NCI-H526 (cell line): ENCODE results near the gene WNT4.

Source experiments
- DNase-seq, 2 experiments: peaks; one replicate each; lab custom pipeline; 2025; lab: John Stamatoyannopoulos, UW

WNT4 gene

DNA sequence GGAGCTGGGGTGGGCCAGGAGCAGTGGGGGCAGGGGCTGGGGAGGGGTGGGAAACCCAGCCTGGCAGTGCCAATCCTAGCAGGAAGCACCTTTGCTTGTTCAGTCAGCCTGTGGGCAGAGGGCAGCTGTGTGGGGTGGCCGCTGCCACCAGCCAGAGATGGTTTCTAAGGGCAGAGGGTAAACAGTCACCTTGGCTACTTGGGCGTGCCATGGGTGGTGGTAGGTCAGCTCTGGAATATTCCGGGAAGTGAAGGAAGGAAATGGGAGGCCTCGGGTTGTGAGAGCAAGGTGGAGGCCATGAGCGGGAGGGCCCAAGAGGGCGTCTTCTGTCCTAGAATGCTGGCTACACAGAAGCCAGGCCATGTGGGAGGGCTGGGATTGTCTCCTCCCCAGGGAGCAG is 20.7 kb upstream of the WNT4 start:
- DNase-seq = no peak

DNA sequence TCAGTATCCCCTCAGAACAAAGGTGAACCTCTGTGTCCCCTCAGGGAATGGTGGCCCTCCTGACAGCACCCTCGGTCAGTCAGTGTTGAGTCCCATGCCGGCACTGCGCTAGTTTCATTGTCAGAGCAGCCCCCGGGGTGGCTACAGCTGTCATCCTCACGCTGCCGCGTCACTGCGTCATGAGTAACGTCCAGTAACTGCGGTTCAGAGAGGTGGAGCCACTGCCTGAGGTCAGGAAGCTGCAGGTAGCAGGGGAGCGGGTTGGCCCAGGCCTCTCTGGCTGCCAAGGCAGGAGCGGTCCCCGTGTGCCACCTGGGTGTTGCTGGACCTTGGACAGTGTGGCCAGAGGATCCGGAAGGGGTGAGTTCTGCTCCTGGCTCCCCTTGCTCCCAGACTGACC is 20.2 kb upstream of the WNT4 start:
- DNase-seq = no peak

DNA sequence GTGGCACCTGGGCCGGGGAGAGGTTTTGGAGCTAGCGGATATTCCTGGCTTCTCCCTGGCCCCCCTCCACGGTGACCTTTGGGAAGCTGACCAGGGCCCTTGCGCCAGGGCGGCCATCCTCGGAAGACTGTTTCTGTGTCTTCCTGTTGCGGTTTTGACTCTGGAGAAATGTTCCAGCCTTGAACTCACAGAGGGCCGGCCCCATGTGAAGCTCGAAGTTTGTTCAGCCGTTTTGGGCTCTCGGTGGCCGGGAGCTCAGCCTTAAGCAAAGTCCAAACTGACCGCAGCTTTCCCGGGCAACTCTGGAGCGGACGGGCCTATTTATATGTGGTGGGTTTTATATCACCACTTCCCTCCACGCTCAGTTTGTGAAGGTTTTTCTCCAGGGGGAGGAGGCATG is 17.0 kb upstream of the WNT4 start:
- no peak for DNase-seq

DNA sequence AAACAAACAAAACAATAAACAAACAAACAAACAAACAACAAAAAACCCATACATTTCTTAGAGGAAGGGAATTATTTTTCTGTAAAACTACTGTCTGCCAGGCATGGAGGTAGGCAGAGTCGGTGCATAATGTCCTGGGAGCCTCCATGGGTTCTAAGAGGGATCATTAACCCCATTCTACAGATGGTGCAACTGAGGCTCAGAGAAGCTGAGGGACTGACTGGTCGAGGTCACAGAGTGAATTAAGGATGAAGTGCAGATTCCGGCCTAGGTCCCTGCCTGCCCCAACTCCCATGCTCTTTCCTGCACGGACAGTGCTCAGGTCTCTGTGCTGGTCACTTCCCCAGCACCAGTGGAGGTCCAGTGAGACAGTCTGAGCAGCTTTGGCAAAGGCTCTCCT is 15.8 kb upstream of the WNT4 start:
- no peak for DNase-seq

DNA sequence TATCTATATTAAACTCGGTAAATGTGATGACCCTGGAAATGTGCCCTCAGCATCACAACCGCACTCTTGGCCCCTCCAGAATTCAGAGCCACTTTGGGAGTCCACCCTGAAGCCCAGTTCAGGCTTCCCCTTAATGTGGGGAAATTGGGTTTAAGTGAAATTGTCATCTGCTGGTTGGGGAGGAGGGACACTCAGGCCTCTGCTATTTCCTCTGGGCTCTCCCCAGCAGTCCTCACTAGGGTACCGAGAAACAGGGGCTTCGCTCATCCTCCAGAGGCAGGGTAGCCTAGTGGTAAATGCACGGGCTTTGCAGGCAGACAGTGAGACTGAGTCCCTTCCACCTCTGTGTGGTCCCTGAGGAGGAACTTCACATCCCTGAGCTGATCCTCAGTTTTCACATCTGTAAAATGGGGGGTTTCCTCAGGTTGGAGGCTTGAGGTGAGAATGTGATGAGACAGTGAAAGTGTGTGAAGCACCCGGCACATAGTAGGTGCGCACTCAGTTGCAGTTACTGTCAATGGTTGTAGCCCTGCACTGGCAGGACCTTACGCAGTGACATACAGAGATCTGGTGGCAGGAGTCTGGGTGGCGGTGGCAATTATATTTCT is 14.6 kb upstream of the WNT4 start:
- no peak for DNase-seq

DNA sequence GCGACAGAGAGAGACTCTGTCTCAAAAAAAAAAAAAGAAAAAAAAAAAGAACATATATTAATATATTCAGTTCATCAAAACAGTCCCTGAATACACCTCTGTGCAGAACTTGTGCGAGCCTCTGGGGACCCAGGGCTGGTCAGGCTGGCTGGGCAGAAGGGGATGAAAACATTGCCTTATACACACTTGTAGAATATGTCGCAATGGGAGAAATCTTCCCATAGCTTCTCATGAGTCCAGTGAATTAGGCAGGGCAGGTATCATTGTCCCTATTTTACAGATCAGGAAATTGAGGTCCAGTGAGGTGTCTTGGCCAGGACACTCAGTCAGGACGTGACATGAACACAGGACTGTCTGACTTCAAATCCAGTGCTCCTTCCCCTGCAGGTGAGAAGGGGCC is 12.6 kb upstream of the WNT4 start:
- no peak for DNase-seq

DNA sequence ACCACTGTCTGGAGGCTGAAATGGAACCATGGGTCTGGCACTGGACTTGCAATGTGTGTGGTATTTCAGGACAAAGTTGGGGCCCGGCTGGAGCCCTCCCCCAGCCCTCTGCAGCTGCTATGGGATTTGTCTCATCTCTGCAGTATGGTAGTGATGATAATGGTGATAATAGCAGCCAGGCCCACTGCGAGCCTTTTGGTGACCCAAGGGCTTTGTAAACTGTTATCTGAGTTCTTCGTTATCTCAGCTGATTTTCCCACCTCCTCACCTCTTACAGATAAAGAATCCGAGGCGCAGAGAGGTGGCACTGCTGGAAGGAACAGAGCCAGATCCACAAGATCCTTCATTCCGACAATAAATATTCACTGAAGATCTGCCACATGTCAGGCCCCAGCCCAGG is 11.7 kb upstream of the WNT4 start:
- no peak for DNase-seq

DNA sequence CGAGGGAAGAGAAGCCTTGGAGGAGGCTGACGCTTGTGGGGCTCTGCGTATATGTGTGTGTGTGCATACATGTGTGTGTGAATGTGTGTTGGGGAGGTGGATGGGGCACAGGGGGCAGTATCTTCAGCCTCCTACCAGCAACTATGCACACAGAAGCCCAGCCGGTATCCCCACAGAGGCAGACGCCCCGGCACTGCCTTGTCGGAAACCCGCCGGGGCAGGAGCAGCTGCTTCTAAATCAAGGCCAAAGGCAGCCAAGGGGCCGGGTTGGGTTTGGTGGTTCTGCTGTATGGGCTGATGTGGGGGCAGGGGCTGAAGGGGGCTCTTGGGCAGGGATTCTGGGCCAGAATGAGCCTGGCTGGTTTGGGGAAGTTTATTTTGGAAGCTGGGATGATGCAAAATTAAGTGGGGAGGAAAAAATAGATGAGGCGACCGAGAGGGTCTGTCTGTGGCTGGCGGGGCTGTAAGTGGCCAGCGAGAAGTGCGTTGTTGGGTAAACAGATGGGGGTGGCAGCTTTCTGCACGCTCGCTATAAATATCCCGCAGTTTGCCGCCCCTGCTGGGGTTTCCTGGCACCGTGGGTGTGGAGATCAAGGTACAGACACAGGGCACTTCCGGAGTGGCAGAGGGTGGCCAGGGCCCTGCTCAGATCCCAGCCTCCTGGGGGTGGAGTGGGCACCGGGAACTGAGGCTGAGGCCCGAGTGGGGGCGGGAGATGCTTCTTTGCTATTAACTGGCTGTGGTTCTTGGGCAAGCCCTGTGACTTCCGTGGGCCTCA is 11.0 kb upstream of the WNT4 start:
- DNase-seq = no peak

DNA sequence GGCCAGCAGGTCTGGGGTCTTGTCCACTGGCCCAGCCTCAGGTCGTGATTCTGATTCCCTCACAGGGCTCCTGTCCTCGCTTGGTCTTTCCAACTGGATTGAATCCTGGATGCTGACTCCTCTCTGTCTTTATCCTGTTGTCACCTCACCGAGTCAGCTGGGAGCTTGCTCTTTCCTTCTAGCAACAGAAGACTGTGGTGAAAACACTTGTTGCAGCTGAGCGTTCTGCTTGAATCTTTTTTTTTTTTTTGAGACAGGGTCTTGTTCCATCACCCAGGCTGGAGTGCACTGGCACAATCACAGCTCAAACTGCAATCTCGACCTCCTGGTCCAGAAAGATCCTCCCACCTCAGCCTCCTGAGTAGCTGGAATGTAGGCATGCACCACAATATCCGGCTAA is 8.0 kb upstream of the WNT4 start:
- no peak for DNase-seq

DNA sequence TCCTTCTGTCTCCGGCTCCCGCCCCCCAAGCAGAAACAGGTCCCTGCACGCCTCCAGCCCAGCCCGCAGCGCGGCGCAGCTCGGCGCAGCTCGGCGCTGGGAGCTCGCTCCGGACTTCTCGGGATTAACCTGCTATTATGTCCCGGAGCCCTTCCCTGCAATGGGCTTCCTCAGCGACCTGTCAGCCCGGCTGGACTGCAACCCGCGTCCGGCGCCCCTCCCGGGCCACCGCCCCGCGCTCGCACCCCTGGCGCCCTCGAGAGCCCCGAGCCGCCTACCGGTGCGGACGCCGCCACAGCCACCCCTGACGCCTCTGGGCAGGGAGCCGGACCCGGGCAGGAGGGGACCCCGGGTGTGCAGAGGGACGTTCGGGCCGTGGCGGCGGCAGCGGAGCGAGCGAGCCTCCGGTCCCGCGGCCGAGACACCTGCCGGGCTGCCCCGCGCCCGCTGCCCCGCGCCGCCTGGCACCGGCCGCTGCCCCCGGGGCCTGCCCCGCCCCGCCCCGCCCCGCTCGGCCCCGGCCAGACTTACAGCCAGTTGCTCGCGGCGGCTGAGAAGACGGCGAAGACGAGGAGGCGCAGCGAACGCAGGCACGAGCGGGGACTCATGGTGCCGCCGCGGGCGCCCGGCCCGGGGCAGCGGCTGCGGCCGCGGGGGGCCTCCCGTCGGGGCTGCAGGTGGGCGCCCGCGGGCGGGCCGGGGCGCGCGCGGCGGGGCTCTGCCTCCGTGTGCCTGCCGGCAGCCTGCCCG is 407 bp downstream of the WNT4 start:
- DNase-seq = peak in 1 of 2 experiments; percentile 48

DNA sequence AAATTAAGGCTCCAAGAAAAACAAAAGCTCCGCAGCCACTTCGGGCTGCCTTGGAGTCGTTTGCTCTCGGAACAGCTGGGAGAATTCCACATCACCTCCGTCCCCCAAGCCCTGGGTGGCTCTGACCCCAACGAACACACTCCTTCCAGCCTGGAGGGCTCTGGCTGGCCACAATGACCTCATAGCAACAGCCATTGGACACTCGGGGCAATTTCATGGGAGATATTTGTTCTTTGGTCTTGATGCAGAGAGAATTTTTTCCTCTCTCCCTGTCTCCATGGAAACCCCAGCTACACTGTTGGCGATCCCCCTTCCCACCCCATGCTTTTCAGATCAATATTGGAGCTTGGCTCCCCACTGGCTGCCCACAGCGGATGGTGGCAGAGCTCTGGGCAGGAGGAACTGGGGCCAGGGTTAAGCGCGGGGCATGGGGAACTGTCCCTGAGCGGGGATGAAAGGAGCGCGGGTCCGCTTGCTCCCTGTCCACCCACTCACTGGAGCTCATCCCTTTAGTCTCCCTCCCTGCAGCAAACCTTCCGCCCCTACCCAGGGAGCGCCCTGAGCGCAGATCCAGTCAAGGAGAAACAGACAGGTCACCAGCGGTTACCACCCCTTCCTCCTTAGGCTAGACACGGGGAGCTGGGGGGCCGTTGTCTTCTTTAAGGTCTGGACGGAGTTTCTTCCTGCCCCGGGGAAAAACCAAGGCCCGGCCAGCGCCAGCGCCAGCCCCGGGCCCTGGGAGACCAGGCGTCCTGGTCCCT is 1.2 kb downstream of the WNT4 start:
- no peak for DNase-seq

DNA sequence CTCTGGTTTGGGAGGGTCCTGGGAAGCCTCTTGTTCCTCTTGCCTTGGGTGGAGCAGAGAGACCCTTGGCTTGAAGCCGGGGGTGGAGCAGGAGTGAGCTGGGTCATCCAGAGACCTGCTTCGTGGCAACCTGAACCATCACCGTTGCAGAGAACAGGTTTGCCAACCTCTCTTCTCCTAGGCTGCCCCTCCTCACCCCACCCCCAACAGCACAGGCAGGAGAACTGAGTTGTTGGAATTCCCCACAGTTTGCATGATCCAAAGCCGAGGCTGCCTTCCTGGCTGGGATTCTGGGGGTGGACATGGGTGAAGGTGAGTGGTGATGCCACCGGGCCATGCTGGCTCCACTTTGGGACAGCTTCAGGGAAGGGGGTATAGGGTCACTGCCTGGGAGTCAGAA is 2.2 kb downstream of the WNT4 start:
- DNase-seq = no peak

DNA sequence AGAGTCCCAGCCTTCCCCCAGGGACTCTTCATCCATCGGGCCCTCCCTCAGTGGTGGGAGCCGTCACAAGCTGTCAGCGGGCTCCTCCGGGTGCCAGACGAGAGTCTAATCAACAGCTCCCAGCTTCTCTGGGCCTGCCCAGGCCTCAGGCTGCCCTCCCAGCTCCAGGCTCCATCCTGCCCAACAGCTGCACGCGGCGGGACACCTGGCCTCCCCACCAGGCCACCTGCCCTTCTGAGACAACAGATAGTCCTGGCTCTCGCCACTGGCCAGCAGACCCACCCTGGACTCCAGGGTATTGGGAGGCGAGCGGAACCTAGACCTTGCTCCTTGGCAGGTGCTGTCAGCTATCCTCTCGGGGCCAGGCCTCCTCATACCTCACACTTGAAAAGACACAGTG is 3.1 kb downstream of the WNT4 start:
- DNase-seq = no peak

DNA sequence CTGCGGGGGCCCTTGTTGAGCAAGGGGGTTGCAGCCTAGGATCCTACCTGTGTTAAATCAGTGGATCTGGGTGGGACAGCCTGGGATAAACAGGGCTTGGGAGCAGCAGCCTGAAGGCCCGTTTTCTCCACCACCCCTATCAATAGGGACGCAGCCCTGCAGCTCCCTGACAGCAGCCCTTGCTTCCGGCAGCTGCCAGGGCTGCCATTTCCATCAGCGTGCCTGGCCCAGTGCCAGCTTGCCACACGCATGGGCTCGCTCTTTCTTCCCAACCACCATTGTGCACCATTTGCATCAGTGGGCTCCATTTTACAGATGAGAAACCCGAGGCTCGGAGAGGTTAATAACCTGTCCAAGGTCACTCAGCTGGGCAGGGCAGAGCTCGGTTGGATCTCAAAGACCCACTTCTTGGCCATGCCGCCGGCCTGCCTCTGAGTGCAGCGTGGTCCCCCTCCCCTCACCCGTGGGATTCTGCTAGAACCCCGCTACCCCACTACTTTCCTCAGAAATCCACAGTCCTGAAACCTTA is 3.8 kb downstream of the WNT4 start:
- no peak for DNase-seq

DNA sequence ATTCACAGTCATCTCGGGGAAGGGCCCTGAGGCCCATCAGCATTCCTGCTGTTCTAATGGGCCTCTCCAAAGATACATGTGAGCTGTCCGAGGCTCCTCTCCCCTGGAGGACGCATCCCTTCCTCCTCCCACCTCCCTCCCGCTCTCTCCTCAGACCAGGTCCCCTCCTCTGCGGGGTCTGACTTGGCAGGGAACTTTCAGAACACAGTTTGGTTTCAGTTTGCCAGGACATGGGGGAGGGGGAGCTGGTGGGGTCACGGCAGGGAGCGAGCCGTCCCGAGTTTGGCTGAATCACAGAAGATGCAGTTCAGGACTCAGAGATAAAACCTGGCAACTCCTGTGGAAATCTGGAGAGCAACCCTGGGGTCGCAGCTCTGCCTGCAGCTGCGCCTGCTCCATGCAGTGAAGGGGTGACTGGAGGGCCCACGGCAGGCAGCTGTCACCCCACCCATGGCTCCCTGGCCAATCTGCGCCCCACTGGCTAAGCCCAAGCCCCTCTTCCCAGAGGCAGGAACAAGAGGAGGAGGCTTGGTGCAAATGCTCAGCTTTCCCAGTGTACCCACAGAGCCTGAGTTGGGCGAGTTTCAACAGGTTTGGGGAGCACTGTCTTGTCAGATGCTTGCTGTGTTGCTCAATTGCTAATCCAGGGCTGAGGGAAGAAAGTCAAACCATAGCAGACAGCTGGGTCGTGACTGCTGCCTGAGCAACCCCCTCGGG is 5.7 kb downstream of the WNT4 start:
- no peak for DNase-seq

DNA sequence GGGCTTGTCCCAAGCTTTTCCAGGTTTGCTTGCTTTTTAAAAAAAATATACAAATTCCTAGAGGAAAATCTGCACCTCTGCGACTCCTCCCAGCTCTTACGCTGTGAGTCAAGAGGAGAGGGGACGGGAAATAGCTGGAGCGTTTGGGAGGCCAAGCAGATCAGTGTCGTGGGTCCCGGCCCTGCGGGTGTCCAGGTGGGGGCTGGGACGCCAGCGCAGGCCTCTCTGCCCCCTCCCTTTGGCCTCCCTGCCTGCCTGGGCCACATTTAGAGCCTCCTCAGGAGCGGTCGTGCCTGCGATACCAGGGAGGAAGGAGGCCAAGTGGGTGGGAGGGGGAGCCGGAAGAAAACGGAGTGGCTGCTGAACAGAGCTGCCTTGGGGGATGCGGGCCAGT is 9.0 kb downstream of the WNT4 start:
- DNase-seq = no peak

DNA sequence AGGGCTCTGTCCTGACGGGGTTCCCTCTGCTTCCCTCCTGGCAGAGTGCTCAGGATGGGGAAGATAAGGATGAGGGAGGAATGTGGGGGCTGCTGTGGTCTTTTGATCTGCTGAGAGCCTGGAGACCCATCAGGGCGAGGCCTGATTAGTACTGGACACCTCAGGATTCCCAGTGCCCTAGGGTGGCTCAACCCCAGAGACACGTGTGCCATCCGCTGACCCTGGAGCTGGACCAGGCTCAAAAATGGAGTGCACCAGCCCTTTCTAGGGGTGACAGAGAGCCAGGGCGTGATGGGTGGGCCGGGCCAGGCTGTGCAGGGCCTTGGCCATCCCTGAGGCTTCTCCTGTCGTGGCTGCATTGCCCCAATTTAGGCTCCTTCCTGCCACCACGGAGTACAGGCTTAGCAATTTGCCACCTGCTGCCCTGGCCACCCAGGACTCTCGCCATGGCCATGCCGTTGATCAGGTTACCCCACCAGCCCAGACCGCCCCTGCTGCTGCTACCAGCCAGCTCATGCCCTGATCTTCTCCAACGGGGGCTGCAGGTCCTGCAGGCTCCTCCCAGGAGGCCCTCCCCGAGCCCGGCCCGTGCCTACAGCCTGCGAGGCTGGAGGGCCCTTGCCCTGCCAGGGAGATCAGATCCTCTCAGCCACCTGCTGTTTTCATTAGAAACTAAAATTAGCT is 9.5 kb downstream of the WNT4 start:
- DNase-seq = no peak

DNA sequence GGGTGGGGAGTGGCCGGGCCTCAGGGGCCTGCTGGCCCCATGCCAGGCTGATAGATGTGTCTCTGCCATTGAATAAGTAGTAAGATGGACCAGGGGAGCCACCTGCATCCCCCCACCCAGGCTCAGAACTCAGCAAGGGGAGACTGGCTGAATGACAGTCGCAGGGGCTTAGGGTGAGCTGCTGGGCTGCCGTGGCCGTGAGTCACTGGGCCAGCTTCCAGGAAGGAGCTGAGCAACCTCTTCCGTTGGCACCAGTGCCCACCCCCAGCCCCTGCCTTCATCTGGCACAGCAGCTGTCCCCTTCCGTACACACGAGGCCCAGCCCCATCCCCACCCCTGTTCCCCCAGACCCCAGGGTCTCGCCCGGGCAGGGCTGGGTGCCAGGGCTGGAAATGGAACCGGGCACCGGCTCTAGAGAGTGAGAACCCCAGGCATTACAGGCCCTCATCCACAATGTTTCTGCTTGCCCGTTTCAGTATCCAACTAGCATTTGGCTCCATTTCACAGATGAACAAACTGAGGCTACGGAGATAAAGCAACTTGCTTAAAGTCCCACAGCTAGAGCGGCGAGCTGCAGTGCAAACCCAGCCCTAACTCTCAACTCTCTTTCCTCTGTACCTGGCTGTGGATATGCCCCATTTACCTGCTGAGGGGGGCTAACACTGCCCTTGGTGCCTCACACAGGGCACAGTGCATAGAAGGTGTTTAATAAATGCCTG is 10.2 kb downstream of the WNT4 start:
- DNase-seq = no peak

DNA sequence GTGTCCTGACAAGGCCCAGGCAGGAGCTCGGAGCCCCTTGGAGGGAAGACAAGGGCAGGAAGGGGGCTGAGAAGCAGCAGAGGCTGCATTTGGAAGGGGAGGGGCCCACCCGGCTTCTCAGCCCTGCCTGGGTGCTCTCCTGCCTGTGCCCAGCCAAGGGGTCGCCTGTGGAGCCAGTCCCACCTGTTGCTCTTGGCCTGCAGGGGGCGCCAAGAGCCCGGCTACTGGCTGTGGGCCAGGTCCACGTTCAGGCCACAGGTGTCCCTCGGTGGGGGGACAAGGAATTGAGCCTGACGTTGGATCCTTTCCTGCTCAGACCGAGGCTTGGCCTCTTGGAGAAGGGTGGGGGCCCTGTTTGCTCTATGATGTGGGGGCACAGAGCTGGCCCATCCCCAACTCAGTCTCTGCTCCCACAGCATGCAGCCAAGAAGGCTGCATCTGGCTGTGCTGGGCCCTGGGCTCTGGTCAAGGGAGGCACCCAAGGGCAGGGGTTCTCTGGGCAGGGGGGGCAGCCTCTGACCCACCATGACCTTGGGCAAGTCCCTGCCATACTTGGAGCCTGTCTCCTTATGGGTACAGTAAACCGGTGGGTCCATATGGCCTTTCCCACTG is 10.9 kb downstream of the WNT4 start:
- peak in 1 of 2 experiments; percentile 59 for DNase-seq

DNA sequence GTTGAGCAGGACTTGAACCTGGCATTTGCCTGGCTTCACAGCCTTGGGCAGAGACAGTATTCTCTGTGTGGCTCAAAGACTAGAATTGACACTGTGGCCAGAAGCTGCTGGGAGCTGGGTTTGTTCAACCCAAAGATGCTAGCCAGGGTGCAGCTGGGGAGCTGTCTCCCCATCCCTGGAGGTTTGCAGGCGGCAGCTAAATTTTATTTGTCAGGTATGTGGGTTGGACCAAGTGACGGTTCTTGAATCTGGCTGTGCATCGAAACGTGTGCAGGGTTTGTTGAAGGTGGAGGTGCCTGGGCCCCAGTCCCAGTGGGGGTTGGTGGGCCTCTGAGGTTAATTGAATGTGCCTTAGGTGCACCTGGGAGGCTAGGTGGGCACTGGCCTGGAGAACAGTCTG is 11.8 kb downstream of the WNT4 start:
- DNase-seq = no peak
